Adipocyte (in vitro differentiated cells): ENCODE measurements around the gene PCGF3.
"Not testable (repeated sequence)": the region's sequence is repeated elsewhere in the genome, so short reads cannot be mapped to it uniquely, and the experiment has no call there.

Source experiments
- DNase-seq: peaks from one replicate; pipeline ENCODE4 v3.0.0-alpha.2; 2015; ENCODE audit warnings: low read depth
- H3K27me3 ChIP-seq: replicated peaks from 2 replicates; pipeline ENCODE4 v1.7.0; 2013; ENCODE audit warnings: mild to moderate bottlenecking, low read length, moderate library complexity; ENCODE audit not compliant: control insufficient read depth, insufficient read depth
- H3K36me3 ChIP-seq: 2 replicates; pipeline ENCODE4 v1.7.0; 2013; ENCODE audit warnings: low read length, mild to moderate bottlenecking, moderate library complexity; ENCODE audit not compliant: control insufficient read depth, insufficient read depth, severe bottlenecking
- H3K4me1 ChIP-seq: 2 replicates; pipeline ENCODE4 v1.7.0; 2013; ENCODE audit warnings: mild to moderate bottlenecking, low read length, moderate library complexity; ENCODE audit not compliant: control insufficient read depth, insufficient read depth
- H3K4me3 ChIP-seq: 2 replicates; pipeline ENCODE4 v1.7.0; 2013; ENCODE audit warnings: mild to moderate bottlenecking, low read length, moderate library complexity
- H3K9ac ChIP-seq: 2 replicates; pipeline ENCODE4 v1.7.0; 2013; ENCODE audit warnings: mild to moderate bottlenecking, low read length, moderate library complexity
- H3K9me3 ChIP-seq: 2 replicates; pipeline ENCODE4 v1.7.0; 2013; ENCODE audit warnings: mild to moderate bottlenecking, low read length, moderate library complexity; ENCODE audit not compliant: control insufficient read depth

The PCGF3 gene

DNA sequence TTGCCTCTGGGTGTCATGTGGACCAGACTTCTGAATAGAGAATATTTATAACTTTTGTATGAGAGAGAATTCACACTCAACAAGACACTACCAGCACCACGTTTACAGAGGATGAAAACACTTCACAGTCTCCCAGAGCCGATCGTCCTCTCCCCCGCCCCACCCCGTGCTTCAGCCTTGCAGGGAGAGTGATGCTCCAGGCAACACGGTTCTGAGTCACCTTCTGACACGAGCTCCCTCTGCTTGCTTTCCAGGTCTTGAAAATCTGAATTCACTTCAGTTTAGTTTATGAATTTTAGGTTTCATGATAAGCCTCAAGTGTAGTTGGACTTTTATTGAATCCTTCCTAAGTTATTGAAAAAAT lies 60.5 kb downstream of the PCGF3 start:
- no peak for DNase-seq
- Histone ChIP-seq H3K4me1 (peaks cover 24% of the 10 kb centered on the region), H3K4me3 (no peak overlapping the region), H3K9me3 (no peaks in the 10 kb centered on the region), H3K9ac (peak overlapping the region; percentile 4), H3K36me3 (peaks cover 79% of the 10 kb centered on the region), H3K27me3 (no peaks in the 10 kb centered on the region)

- no peaks in the 10 kb centered on the region for H3K9me3 ChIP-seq
- no peak for DNase-seq
- peaks cover 78% of the 10 kb centered on the region for H3K36me3 ChIP-seq
- peaks cover 29% of the 10 kb centered on the region for H3K4me1 ChIP-seq
- no peak overlapping the region for H3K4me3 ChIP-seq
- no peaks in the 10 kb centered on the region for H3K27me3 ChIP-seq
- peak overlapping the region; percentile 22 for H3K9ac ChIP-seq
Measured at GRCh38 chr4:766559-767283, 61.1 kb downstream of the PCGF3 start.

DNA sequence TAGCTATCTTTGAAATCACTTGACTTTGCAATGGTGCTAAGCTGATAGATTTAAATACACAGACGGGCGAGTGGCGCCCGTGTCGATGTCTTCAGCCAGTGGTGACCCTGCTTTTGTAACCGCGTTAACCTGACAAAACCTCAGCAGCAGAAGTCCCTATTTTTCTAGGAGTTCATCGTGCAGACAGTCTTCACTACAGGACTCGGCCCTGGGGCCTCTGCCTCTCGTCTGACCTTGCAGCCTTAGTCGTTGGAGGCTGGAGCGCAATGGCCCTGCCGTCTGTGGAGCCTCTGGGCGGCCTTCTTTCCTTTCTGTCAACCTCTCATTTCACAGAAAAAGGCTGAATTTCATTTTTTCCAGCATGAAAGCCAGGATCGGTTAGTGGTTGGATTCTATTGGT lies 62.4 kb downstream of the PCGF3 start:
- DNase-seq: no peak
- H3K4me1 ChIP-seq: peaks cover 40% of the 10 kb centered on the region
- H3K27me3 ChIP-seq: no peaks in the 10 kb centered on the region
- peaks cover 69% of the 10 kb centered on the region for H3K36me3 ChIP-seq
- no peak overlapping the region for H3K4me3 ChIP-seq
- no peaks in the 10 kb centered on the region for H3K9me3 ChIP-seq
- H3K9ac ChIP-seq: no peak overlapping the region

DNA sequence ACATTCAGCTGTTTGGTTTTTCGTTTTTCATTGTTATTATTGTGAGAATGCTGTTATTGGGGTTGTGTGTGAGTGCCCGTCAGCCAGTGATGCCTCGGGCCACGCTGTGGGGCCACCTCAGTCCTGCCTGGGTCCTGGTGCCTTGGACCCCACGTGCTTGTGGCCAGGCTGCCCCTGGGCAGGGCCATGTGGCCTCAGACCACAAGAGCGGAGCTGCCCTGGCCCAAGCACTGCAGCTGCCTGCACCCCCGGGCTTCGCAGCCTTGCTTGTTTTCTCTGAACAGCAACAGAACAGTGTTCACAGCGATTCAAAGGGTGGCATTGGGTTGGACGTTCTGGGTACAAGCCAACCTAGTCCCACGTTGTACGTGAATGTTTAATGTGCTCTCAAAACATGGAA lies 63.4 kb downstream of the PCGF3 start:
- no peak for DNase-seq
- H3K27me3 ChIP-seq: no peaks in the 10 kb centered on the region
- peaks cover 63% of the 10 kb centered on the region for H3K36me3 ChIP-seq
- no peak overlapping the region for H3K9ac ChIP-seq
- H3K9me3 ChIP-seq: no peaks in the 10 kb centered on the region
- peaks cover 43% of the 10 kb centered on the region for H3K4me1 ChIP-seq
- no peak overlapping the region for H3K4me3 ChIP-seq

DNA sequence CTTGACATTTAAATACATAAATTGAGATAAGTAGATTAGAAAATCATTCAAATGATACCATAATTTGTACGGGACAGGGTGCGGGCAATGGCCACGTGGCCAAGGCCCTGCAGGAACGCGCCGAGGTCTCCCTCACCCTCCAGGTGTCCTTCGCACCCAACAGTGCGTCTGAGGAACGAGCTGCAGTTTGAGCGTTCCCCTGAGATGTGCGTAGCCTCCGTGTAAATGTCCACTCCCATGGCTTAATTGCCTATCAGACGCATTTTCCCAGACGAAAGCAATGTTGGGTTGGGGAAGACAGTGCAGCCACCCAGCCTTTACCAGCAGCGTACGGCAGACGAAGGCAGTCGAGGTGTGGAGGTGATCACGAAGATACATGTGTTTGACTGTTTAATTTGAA lies 63.9 kb downstream of the PCGF3 start:
- no peaks in the 10 kb centered on the region for H3K9me3 ChIP-seq
- H3K27me3 ChIP-seq: no peaks in the 10 kb centered on the region
- peaks cover 42% of the 10 kb centered on the region for H3K4me1 ChIP-seq
- DNase-seq: no peak
- no peak overlapping the region for H3K9ac ChIP-seq
- H3K36me3 ChIP-seq: peaks cover 63% of the 10 kb centered on the region
- no peak overlapping the region for H3K4me3 ChIP-seq

- Histone ChIP-seq H3K27me3 (no peaks in the 10 kb centered on the region), H3K4me3 (no peak overlapping the region), H3K9ac (no peak overlapping the region), H3K4me1 (peaks cover 42% of the 10 kb centered on the region), H3K9me3 (no peaks in the 10 kb centered on the region), H3K36me3 (peaks cover 62% of the 10 kb centered on the region)
- DNase-seq: no peak
Measured at GRCh38 chr4:770022-770421, 64.4 kb downstream of the PCGF3 start.

- H3K4me1 ChIP-seq: peaks cover 40% of the 10 kb centered on the region
- DNase-seq: no peak
Measured at GRCh38 chr4:771464-771863, 65.8 kb downstream of the PCGF3 start.

GRCh38 chr4:772118-772517 lies 66.5 kb downstream of the PCGF3 start:
- H3K36me3 ChIP-seq: peaks cover 57% of the 10 kb centered on the region
- H3K27me3 ChIP-seq: no peaks in the 10 kb centered on the region

More at GRCh38 chr4:771464-771863, 65.8 kb downstream of the PCGF3 start:
- peak overlapping the region; percentile 57 for H3K9ac ChIP-seq
- no peaks in the 10 kb centered on the region for H3K27me3 ChIP-seq
- H3K9me3 ChIP-seq: no peaks in the 10 kb centered on the region
- H3K4me3 ChIP-seq: peak overlapping the region; percentile 17
- peaks cover 59% of the 10 kb centered on the region for H3K36me3 ChIP-seq

DNA sequence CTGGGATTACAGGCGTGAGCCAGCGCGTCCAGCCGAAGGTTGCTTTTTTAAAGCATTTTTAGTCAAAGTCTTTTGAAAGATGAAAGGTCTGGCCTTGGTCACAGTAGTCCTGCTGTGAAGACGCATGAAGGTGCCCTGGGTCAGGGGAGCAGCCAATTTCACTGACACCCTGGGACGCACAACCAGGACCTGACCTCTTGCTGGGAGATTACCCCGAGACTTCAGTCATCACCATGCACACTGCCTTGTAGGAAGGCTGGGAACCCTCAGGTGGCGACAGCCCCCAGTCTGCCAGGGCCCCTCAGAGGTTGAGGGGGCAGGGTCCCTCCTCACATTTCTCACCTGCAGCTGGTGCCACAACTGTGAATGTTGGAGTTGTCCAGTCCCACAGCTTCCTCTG lies 67.1 kb downstream of the PCGF3 start:
- peaks cover 40% of the 10 kb centered on the region for H3K4me1 ChIP-seq
- no peaks in the 10 kb centered on the region for H3K9me3 ChIP-seq
- H3K27me3 ChIP-seq: no peaks in the 10 kb centered on the region
- DNase-seq: no peak
- H3K9ac ChIP-seq: peak overlapping the region; percentile 29
- peak overlapping the region; percentile 23 for H3K4me3 ChIP-seq
- peaks cover 57% of the 10 kb centered on the region for H3K36me3 ChIP-seq

More at GRCh38 chr4:772118-772517, 66.5 kb downstream of the PCGF3 start:
- no peak for DNase-seq
- no peaks in the 10 kb centered on the region for H3K9me3 ChIP-seq
- H3K9ac ChIP-seq: peak overlapping the region; percentile 57
- H3K4me1 ChIP-seq: peaks cover 40% of the 10 kb centered on the region
- H3K4me3 ChIP-seq: peak overlapping the region; percentile 17

- Histone ChIP-seq H3K27me3 (no peaks in the 10 kb centered on the region), H3K9ac (peak overlapping the region; percentile 29), H3K4me1 (peaks cover 40% of the 10 kb centered on the region), H3K4me3 (peak overlapping the region; percentile 23), H3K9me3 (no peaks in the 10 kb centered on the region), H3K36me3 (peaks cover 53% of the 10 kb centered on the region)
- DNase-seq: no peak
Measured at GRCh38 chr4:773214-773613, 67.6 kb downstream of the PCGF3 start.

DNA sequence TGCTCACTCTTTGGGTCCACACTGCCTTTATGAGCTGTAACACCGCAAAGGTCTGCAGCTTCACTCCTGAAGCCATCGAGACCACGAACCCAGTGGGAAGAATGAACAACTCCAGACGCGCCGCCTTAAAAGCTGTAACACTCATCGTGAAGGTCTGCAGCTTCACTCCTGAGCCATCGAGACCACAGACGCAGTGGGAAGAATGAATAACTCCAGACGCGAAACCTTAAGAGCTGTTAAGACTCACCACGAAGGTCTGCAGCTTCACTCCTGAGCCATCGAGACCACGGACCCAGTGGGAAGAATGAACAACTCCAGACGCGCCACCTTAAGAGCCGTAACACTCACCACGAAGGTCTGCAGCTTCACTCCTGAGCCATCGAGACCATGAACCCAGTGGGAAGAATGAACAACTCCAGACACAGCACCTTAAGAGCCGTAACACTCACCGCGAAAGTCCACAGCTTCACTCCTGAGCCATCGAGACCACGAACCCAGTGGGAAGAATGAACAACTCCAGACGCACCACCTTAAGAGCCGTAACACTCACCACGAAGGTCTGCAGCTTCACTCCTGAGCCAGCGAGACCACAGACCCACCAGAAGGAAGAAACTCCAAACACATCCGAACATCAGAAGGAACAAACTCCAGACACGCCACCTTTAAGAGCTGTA lies 68.9 kb downstream of the PCGF3 start:
- Histone ChIP-seq H3K4me1 (peaks cover 38% of the 10 kb centered on the region), H3K36me3 (peaks cover 47% of the 10 kb centered on the region)
- not testable (repeated sequence) for H3K4me3 ChIP-seq, DNase-seq, H3K9me3 ChIP-seq, H3K9ac ChIP-seq, H3K27me3 ChIP-seq
